A549 (cell line): Measurements from ENCODE around the gene ANKRD39.

Experiments
- CTCF ChIP-seq: fragments of >200 bp; sonication (Bioruptor Twin); formaldehyde crosslinking; IDR thresholded peaks from 3 replicates; pipeline ENCODE4 v1.5.1; 2016
- EP300 ChIP-seq, 2 experiments: fragments of >200 bp; sonication (Bioruptor Twin); formaldehyde crosslinking; IDR thresholded peaks; 2 replicates in 1 of 2; 3 replicates in 1 of 2; pipeline ENCODE4 v1.6.1; 2016 to 2017
- JUNB ChIP-seq: fragments of >200 bp; sonication (Bioruptor Twin); formaldehyde crosslinking; IDR thresholded peaks from 2 replicates; pipeline ENCODE4 v1.6.1; 2016
- MAX ChIP-seq: IDR thresholded peaks from 2 replicates; pipeline ENCODE4 v1.6.1; 2012
- PBX3 ChIP-seq: IDR thresholded peaks from 2 replicates; pipeline ENCODE4 v1.6.1; 2012
- POLR2A ChIP-seq: IDR thresholded peaks from 2 replicates; pipeline ENCODE4 v1.6.1; 2012; ENCODE audit warnings: mild to moderate bottlenecking, low read length
- POLR2AphosphoS2 ChIP-seq: conservative IDR thresholded peaks from 2 replicates; pipeline ENCODE4 v1.6.1; 2012; ENCODE audit warnings: low read length, improper control_type of control experiment, inconsistent platforms
- RFX5 ChIP-seq: fragments of 450-650 bp; IDR thresholded peaks from 2 replicates; pipeline ENCODE4 v1.7.1; 2014; ENCODE audit warnings: antibody characterized with exemption, mild to moderate bottlenecking, moderate library complexity
- TP53 ChIP-seq: fragments of 250-450 bp; sonication (Bioruptor Pico); IDR thresholded peaks from 2 replicates; pipeline ENCODE4 v1.5.0; 2021; ENCODE audit warnings: mild to moderate bottlenecking, moderate library complexity

- TF ChIP-seq CTCF: no peak
- TF ChIP-seq EP300 (IDR thresholded peaks at IDR 0.05): no peak
- no peak for TF ChIP-seq PBX3
- no peak for TF ChIP-seq POLR2AphosphoS2
- TF ChIP-seq TP53 (CRISPR knock-in tag): no peak
- TF ChIP-seq MAX: no peak
- no peak for TF ChIP-seq JUNB
- no peak for TF ChIP-seq RFX5
- no peak for TF ChIP-seq POLR2A
Measured at GRCh38 chr2:96872591-96873349, 15.0 kb upstream of the ANKRD39 start.
